Body of pancreas (tissue), 4 donors: ENCODE results near the gene HOXB6. TPM values are rescaled to one million over a fixed set of nuclear protein-coding genes. Genes with fewer than 3 reads are reported as not detected.

ENCODE experiments used
- ATAC-seq: fragments of 150-250 bp; one replicate; pipeline ENCODE4 v1.9.1; 2016
- DNase-seq, 4 donors: peaks; one replicate each; pipeline ENCODE4 v3.0.0-alpha.2; 2019
- H3K27ac ChIP-seq, 4 donors: fragments of 200-600 bp; sonication (generic); 1 replicate in 3 of 4; 2 replicates in 1 of 4; pipeline versions ENCODE4 v1.5.1 to v1.6.1; 2016 to 2019; ENCODE audit warnings: mild to moderate bottlenecking in 1 of 4, mixed read lengths in 1 of 4, moderate library complexity in 1 of 4
- H3K27me3 ChIP-seq, 2 donors: fragments of 200-600 bp; sonication (generic); one replicate each; pipeline ENCODE4 v1.6.0; 2016; ENCODE audit warnings: mild to moderate bottlenecking in 1 of 2
- H3K36me3 ChIP-seq, 2 donors: fragments of 200-600 bp; sonication (generic); replicated peaks in 1 of 2; 2 replicates each; pipeline ENCODE4 v1.5.1; 2016; ENCODE audit warnings: low read depth in 2 of 2; ENCODE audit not compliant: insufficient read depth in 1 of 2
- H3K4me1 ChIP-seq: fragments of 200-600 bp; sonication (generic); one replicate; pipeline ENCODE4 v1.6.0; 2016
- H3K4me3 ChIP-seq, 2 donors: fragments of 200-600 bp; sonication (generic); 1 replicate in 1 of 2; 2 replicates in 1 of 2; pipeline ENCODE4 v1.5.1; 2016 to 2019
- H3K9me3 ChIP-seq, 3 donors: fragments of 200-600 bp; sonication (generic); 1 replicate in 2 of 3; 2 replicates in 1 of 3; pipeline ENCODE4 v1.5.1; 2016
- POLR2A ChIP-seq, 3 donors: fragments of 450-650 bp; IDR thresholded peaks; one replicate each; pipeline ENCODE4 v1.6.1; 2016; ENCODE audit warnings: antibody characterized with exemption in 3 of 3, mild to moderate bottlenecking in 2 of 3
- WGBS, 2 donors: methylation state at CpG; one replicate each; pipeline ENCODE4 v1.1.5; 2017; 5-methylcytosine and 5-hydroxymethylcytosine counted together
- intact Hi-C: fragments of 100-400 bp; cut with DNase I; formaldehyde crosslinking; loops from one replicate; pipeline ENCODE4 v1.15.1; 2023
- microRNA counts, 2 donors: library from miRNA; unstranded; fragments of <30 nt; microRNA quantifications; one replicate each; lab custom pipeline; 2017
- microRNA-seq, 2 donors: library from miRNA; unstranded; fragments of <30 nt; microRNA quantifications; one replicate each; pipeline ENCODE4, GENCODE V29; 2016; ENCODE audit warnings: borderline number of aligned reads in 2 of 2, borderline replicate concordance in 2 of 2
- small RNA-seq: library from RNA; depleted of rRNA; stranded (forward); fragments of <200 nt; gene quantifications from one replicate; pipeline ENCODE3, GENCODE V24; 2016
- total RNA-seq, 2 donors: library from RNA; depleted of rRNA; stranded (reverse); fragments of >200 nt; gene quantifications; one replicate each; pipeline ENCODE4 v1.1.0, GENCODE V29; 2016

The HOXB6 gene
- total RNA-seq, 2 donors from 2014 or later, result 2.1 to 2.6 TPM

- Histone ChIP-seq H3K36me3 (no peaks in the 10 kb centered on the region), H3K27me3 (peaks cover 0 to 37% of the 10 kb centered on the region in 2 donors), H3K27ac (peak overlapping the region in 1 of 4 donors; percentile 33), H3K9me3 (no peaks in the 10 kb centered on the region), H3K4me3 (no peak overlapping the region), H3K4me1 (peaks cover 29% of the 10 kb centered on the region)
- intact Hi-C loops, result no loop called here
- ATAC-seq, result no peak
- TF ChIP-seq POLR2A (IDR thresholded peaks at IDR 0.05), result no peak
- DNase-seq, result no peak
- 49 to 52% methylated on average over 10 of the region's 10 CpGs for WGBS, 2 donors
Observed at GRCh38 chr17:48546137-48546923, 58.5 kb downstream of the HOXB6 start.

MicroRNAs encoded within 50 kb of the gene (microRNA counts, 767-probe panel; counts per million panel counts)
- 1,473 to 7,332 counts per million in 2 donors for microRNA hsa-miR-10a-5p (lab: Ali Mortazavi, UCI)

Small RNAs within 50 kb of the gene (microRNA-seq; reads per million reads assigned to microRNA genes)
- gene MIR196A1, result 0 reads per million in 2 donors

Small RNAs within 50 kb of the gene (small RNA-seq; reads per million reads assigned to genes)
- not detected for gene MIR196A1

Other genes with a start within 250 kb of the HOXB6 start
- gene SKAP1, start 174.8 kb downstream of the HOXB6 start, total RNA-seq, result 1 to 10 TPM in 1 of 2 donors, under 1 TPM in 1; 0.78 to 4.0 TPM
- gene HOXB1, start 74.0 kb downstream of the HOXB6 start, total RNA-seq, result not detected
- 10 to 100 TPM; 13.7 to 32.3 TPM for gene HOXB2, start 59.9 kb downstream of the HOXB6 start, total RNA-seq
- 1 to 10 TPM in 1 of 2 donors, under 1 TPM in 1; 0.26 to 2.3 TPM for gene HOXB4, start 26.6 kb downstream of the HOXB6 start, total RNA-seq
- gene HOXB3, start 14.7 kb downstream of the HOXB6 start, total RNA-seq, result 1 to 10 TPM in 1 of 2 donors, not detected in 1; 2.9 TPM
- gene HOXB5, start 11.2 kb downstream of the HOXB6 start, total RNA-seq, result under 1 TPM in 1 of 2 donors, not detected in 1; 0.99 TPM
- gene HOXB7, start 6.0 kb upstream of the HOXB6 start, total RNA-seq, result under 1 TPM in 1 of 2 donors, not detected in 1; 0.52 TPM
- not detected for gene HOXB8, start 10.3 kb upstream of the HOXB6 start, total RNA-seq
- gene HOXB9, start 21.4 kb upstream of the HOXB6 start, total RNA-seq, result not detected
- gene PRAC1, start 117.5 kb upstream of the HOXB6 start, total RNA-seq, result not detected
- not detected for gene PRAC2, start 118.2 kb upstream of the HOXB6 start, total RNA-seq
- gene HOXB13, start 123.8 kb upstream of the HOXB6 start, total RNA-seq, result not detected
- gene TTLL6, start 212.2 kb upstream of the HOXB6 start, total RNA-seq, result under 1 TPM in 1 of 2 donors, not detected in 1; 0.26 TPM
- 10 to 100 TPM; 62.8 to 69.9 TPM for gene CALCOCO2, start 226.0 kb upstream of the HOXB6 start, total RNA-seq